ENCODE results near the gene RHOF.

RHOF gene

DNA sequence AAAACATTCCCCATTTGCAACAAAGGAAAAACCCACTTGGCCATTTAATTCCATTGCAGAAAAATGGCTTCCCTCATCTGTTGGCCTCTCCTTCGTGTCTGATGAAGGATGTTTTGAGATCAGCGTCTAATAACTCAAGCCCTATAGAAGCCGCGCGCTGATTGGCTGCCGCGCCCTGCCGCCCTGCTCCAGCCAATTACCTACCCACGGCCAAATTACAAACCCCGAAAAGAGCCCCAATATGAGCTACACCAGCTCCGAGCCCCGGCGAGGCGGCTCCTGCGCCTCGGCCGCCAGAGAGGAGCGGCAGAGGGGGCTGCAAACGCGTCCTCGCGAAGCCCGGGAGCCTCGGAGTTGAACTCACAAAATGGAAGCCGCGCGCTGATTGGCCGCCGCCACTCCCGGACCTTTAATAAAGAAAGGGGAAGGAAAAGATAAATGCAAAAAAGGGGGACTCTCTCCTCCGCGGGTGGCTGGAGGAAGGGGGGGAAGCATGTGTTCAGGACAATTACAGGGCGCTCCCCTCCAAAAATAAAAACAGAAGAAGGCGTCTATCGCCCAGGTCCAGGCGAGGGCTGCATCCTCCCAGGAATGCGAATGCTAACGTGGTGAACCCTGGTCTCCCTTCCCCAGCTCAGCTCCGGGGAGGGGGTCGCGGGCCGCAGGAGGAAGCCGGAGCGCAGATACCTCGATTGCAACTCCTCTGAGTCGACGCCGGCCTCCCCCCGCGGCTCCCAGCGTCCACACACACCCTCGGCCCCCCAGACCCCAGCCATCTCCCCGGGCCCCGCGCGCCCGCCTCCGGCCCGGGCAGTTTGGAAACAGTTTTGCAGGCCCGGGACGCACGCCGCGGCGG is 9.6 kb upstream of the RHOF start:
- peak overlapping the region; percentile 78 for H3K4me3 ChIP-seq (ENCODE audit: low read depth, low read length)
- TF ChIP-seq POLR2A (IDR thresholded peaks at IDR 0.05; ENCODE audit: extremely low read depth, insufficient read length) (peak; percentile 78), MYC (IDR thresholded peaks at IDR 0.05; ENCODE audit: low read depth, low read length) (peak; percentile 91)
- TF ChIP-seq, protein P1, sequence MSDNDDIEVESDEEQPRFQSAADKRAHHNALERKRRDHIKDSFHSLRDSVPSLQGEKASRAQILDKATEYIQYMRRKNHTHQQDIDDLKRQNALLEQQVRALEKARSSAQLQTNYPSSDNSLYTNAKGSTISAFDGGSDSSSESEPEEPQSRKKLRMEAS (IDR thresholded peaks at IDR 0.05; ENCODE audit: low read depth, low read length): peak; percentile 76
- TF ChIP-seq, protein P2, sequence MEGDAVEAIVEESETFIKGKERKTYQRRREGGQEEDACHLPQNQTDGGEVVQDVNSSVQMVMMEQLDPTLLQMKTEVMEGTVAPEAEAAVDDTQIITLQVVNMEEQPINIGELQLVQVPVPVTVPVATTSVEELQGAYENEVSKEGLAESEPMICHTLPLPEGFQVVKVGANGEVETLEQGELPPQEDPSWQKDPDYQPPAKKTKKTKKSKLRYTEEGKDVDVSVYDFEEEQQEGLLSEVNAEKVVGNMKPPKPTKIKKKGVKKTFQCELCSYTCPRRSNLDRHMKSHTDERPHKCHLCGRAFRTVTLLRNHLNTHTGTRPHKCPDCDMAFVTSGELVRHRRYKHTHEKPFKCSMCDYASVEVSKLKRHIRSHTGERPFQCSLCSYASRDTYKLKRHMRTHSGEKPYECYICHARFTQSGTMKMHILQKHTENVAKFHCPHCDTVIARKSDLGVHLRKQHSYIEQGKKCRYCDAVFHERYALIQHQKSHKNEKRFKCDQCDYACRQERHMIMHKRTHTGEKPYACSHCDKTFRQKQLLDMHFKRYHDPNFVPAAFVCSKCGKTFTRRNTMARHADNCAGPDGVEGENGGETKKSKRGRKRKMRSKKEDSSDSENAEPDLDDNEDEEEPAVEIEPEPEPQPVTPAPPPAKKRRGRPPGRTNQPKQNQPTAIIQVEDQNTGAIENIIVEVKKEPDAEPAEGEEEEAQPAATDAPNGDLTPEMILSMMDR (IDR thresholded peaks at IDR 0.05; ENCODE audit: low read depth, low read length): no peak
- peak; percentile 99 for DNase-seq (ENCODE audit: low read depth)

DNA sequence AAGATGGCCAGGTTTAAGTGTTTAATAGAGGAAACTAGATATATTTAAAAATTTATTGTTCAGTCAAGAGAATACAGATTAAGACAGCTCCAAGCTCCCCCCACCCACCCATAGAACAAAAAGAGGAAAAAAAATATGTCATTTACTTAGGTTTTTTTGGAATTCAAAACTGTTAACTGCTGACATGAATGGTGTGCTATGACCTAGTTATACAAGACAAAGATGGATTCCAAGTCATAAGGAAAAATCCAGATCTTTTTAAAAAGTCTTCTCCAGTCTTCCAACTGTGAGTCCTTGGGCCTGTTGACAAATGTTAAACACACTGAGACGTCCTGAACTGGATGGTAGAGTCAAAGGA is 9.0 kb upstream of the RHOF start:
- TF ChIP-seq, protein P2 (IDR thresholded peaks at IDR 0.05; ENCODE audit: low read depth, low read length): no peak
- TF ChIP-seq, protein P1 (IDR thresholded peaks at IDR 0.05; ENCODE audit: low read depth, low read length): peak; percentile 45; the same call in 1 of the 2 replicates
- peak overlapping the region; percentile 78 for H3K4me3 ChIP-seq (ENCODE audit: low read depth, low read length)

DNA sequence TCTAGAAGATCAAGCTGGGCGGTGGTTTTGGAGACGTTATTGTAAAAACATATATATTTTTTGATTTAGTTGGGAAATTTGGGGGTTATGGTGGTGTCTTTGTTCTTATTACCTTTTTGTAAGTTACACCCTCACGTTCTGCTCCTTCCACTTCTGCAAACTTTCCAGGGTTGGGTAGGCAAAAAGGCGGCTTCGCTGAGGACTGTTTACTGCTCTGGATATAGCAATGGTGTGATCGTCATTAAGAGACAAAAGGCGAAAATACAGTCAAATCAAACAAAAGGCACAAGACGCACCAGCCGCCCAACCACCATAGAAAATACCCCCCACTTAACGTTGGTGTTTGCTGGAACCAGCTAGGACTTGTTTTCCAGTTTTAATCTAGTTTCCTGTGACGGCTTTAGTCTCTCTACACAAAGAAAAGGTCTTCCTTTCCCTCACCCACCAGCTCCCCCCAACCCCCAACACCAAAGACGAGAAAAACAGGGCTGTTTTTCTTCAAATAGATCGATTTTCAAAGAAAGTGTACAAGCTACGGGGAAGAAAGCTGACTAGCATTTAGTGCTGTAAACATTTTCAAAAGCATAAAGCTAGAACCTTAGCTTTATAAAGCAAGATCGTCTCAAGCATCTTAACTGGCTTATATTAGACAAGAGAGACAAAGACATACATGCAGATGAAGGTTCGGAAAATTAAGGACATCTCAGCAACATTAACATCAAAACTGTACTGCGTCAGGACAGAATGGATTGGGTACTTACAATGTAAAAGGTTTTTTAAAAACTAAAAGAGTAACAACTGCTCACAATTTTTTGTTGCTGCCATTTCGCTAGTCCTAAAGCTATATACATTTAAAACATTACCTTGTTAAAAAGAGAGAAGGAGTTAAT is 8.4 kb upstream of the RHOF start:
- DNase-seq (ENCODE audit: low read depth): peak; percentile 73
- TF ChIP-seq, protein P1 (IDR thresholded peaks at IDR 0.05; ENCODE audit: low read depth, low read length): no peak
- TF ChIP-seq, protein P2 (IDR thresholded peaks at IDR 0.05; ENCODE audit: low read depth, low read length): no peak
- no peak for TF ChIP-seq MYC (IDR thresholded peaks at IDR 0.05; ENCODE audit: low read depth, low read length)
- no peak for TF ChIP-seq POLR2A (IDR thresholded peaks at IDR 0.05; ENCODE audit: extremely low read depth, insufficient read length)
- H3K4me3 ChIP-seq (ENCODE audit: low read depth, low read length): peak overlapping the region; percentile 78

More for the DNA sequence above, 9.0 kb upstream of the RHOF start:
- no peak for DNase-seq (ENCODE audit: low read depth)

DNA sequence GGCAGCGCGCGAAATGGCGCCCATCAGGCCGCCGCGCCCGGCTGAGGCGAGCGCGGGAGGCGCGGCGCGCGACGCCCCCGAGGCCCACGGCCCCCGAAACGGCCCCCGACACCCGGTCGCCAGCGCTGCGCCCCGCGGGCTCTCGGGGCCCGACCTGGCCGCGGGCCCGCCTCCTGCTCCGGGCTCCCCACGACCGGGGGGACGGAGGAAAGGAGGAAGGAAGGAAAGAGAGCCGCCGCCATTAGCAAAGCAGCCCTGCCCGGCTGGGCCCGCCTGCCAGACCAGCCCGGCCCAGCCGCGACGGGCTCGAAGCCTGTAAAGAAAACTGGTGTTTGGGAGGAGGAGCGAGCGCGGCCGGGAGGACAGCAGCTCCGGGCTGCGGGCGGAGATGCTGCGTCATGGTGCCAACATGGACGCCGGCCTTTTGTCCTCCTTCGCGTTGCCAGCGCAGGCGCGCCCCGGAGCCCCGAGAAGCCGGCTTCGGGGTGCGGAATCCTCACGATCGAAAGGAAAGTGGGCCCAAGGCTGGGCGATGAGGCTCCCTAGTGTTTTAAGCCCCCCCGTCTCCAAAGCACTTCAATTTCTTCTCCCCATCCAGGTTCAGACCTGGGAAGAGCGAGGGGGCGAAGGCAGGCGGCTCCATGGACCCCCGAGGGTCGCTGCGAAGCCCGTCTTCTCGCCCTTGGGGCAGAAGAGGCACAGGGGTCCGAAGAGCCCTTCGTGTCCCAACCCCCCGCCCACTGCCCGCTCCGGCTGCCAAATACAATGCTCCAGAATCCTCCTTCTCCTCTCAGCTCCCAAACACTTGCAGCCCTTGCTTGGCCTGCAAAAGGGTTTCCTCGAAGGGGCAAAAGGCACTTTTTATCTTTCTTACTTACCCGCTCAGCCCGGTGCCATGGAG is 7.5 kb upstream of the RHOF start:
- DNase-seq (ENCODE audit: low read depth): peak; percentile 90
- peak overlapping the region; percentile 78 for H3K4me3 ChIP-seq (ENCODE audit: low read depth, low read length)
- TF ChIP-seq MYC (IDR thresholded peaks at IDR 0.05; ENCODE audit: low read depth, low read length): no peak
- TF ChIP-seq POLR2A (IDR thresholded peaks at IDR 0.05; ENCODE audit: extremely low read depth, insufficient read length): peak; percentile 38

DNA sequence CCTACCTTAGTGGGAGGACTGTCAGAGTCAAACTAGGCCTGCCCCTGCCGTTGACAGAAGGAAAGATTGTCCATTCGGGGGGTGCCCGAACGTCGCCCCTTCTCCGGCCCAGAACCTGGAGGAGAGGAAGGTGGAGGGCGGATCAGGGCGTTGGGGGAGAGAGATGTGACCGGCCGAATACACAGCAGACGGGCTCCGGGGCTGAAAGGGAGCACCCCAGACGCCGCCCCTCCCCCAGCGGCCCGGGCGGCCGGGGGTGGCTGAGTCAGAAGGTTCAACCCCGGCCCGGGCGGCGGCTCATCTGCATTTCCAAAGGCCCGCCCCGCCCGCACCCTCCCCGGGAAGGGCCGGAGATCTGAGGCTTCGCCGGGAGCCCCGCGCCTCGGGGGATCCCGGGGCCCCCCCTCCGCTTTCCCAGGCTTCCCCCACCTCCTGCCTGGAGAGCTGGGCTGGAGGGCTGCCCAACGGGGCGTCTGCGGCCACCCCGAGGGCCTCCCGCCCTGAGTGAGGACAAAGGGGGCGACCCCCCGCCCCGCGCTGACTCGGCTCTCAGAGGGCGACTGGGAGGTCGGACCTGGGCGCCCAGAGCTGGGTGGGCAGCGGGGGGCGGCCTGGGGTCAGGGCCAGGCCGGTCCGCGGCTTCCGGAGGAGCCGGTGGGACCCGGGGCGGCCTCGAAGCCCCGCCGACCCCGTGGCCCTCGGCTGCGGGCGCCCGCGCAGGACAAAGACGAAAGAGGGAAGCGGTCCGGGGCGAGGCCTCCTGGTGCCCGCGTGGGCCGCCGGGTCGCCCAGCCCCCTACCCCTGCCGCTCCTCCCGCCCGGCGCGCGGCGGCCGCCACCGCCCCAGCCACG is 6.6 kb upstream of the RHOF start:
- peak overlapping the region; percentile 65 for H3K4me3 ChIP-seq (ENCODE audit: low read depth, low read length)
- peak; percentile 94 for DNase-seq (ENCODE audit: low read depth)
- TF ChIP-seq POLR2A (IDR thresholded peaks at IDR 0.05; ENCODE audit: extremely low read depth, insufficient read length): no peak
- TF ChIP-seq, protein P1 (IDR thresholded peaks at IDR 0.05; ENCODE audit: low read depth, low read length): no peak
- TF ChIP-seq MYC (IDR thresholded peaks at IDR 0.05; ENCODE audit: low read depth, low read length): peak; percentile 74; the same call in 1 of the 2 replicates
- TF ChIP-seq, protein P2 (IDR thresholded peaks at IDR 0.05; ENCODE audit: low read depth, low read length): no peak
